NCI-H524 (cell line): Measurements from ENCODE around the gene TGFBR3L.

Experiments used
- DNase-seq, 2 experiments: peaks; one replicate each; lab custom pipeline; 2025; lab: John Stamatoyannopoulos, UW

Gene TGFBR3L

DNA sequence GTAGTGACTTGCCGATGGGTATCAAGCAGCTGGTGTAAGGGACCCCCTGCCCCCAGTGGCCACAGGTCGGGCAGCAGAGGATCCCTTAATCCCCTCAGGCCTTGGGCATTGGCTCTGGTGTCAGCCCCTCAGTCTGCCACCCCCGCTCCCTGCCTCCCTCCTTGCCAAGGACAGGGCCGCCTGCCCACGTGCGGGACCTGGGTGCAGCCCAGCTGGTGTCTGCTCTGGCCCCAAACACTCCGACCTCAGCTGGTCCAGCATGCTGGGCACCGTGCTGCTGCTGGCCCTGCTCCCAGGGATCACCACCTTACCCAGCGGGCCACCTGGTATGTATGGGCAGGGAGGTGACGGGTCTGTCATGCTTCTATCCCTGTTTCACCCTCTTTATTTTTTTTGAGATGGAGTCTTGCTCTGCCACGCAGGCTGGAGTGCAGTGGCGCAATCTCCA is at the start of gene TGFBR3L:
Gene TGFBR3L, plus strand, starts transcription at position 233 of the 448 bp plus-strand sequence.
- DNase-seq, result peak in 1 of 2 experiments; percentile 20

- DNase-seq, result no peak
Observed at GRCh38 chr19:7865262-7865911, 49.2 kb upstream of the TGFBR3L start.

GRCh38 chr19:7866399-7867091 is 48.1 kb upstream of the TGFBR3L start:
- no peak for DNase-seq

DNA sequence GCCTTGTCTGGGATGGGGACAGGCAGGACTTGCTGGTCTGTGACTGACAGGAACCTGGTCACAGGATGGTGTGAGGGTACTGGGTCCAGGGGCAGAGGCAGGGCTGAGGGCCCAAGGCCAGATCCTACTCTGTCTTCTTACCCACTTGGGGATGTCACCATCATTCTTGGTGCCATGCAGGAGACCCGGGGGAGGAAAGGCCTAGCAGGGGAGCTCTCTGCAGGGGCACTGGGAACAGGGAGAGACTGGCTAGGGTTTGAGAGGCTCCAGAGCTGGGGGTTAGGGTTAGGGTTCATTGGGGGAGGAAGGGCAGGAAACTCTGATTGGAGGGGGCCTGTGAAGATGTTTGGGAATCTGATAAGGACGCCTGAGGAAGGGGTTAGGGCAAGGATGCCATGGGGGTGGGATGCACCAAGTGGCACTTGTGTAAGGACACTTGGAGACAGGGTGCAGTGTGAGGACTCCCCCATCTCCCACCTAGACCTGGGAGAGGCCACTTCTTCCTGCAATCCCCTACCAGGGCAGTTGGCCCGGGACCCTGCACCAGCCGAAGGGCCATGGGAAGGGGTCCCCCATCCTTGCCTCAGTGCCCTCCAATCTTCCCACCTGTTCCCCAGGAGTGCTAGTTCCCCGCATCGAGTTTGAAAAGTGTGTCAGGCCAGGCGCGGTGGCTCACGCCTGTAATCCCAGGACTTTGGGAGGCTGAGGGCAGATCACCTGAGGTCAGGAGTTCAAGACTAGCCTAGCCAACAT is 47.4 kb upstream of the TGFBR3L start:
- DNase-seq, result no peak

DNA sequence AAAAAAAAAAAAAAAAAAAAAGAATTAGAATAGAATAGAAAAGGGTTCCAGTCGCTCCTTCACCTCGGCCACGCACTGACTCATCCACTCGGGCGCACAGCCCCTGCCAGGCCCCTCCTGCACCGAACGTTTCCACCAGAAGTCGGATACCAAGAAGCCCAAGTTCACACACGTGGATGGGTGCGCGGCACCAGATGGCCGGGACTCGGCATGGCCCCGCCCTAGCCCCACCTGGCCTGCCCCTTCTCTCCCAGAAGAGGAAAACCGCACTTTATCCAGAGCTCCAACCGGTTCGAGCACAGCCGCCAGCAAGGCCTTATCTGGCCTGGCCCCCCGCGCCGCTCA is 46.3 kb upstream of the TGFBR3L start:
- DNase-seq, result peak; percentile 26 to 74

GRCh38 chr19:7868671-7869452 is 45.8 kb upstream of the TGFBR3L start:
- no peak for DNase-seq

GRCh38 chr19:7869453-7869909 is 45.1 kb upstream of the TGFBR3L start:
- DNase-seq, result no peak

DNA sequence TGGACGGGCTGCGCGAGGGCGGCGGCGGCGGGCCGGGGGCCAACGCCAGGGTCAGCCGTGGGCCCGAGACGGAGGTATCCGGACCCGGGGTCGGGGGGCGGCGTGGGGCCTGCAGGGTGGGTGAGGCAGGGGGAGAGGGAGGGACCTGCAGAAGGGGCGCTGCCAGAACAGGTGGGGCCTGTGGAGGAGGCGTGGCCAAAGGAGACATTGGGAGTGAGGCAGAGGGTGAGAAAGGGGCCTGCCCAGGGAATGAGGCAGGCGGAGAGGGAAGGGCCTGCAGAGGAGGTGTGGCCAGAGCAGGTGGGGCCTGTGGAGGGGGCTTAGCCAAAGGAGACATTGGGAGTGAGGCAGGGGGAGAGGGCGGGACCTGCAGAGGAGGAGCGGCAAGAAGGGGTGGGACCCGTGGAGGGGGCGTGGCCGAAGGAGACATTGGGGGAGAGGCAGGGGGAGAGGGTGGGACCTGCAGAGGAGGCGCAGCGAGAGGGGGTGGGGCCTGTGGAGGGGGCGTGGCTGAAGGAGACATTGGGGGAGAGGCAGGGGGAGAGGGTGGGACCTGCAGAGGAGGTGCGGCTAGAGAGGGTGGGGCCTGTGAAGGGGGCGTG is 44.6 kb upstream of the TGFBR3L start:
- no peak for DNase-seq

GRCh38 chr19:7870571-7871436 is 43.8 kb upstream of the TGFBR3L start:
- no peak for DNase-seq

GRCh38 chr19:7871437-7872305 is 43.0 kb upstream of the TGFBR3L start:
- peak in 1 of 2 experiments; percentile 40 for DNase-seq

- no peak for DNase-seq
Observed at GRCh38 chr19:7872306-7873204, 42.1 kb upstream of the TGFBR3L start.

- DNase-seq, result no peak
Observed at GRCh38 chr19:7873304-7874075, 41.1 kb upstream of the TGFBR3L start.

- DNase-seq, result peak; percentile 69 to 89
Observed at GRCh38 chr19:7874076-7874896, 40.3 kb upstream of the TGFBR3L start, which contains the start of gene PRR36. Gene PRR36 (minus strand): TSS chr19:7874390. CDS start chr19:7873689, 701 bp downstream.

- DNase-seq, result no peak
Observed at GRCh38 chr19:7874897-7875273, 39.7 kb upstream of the TGFBR3L start.

DNA sequence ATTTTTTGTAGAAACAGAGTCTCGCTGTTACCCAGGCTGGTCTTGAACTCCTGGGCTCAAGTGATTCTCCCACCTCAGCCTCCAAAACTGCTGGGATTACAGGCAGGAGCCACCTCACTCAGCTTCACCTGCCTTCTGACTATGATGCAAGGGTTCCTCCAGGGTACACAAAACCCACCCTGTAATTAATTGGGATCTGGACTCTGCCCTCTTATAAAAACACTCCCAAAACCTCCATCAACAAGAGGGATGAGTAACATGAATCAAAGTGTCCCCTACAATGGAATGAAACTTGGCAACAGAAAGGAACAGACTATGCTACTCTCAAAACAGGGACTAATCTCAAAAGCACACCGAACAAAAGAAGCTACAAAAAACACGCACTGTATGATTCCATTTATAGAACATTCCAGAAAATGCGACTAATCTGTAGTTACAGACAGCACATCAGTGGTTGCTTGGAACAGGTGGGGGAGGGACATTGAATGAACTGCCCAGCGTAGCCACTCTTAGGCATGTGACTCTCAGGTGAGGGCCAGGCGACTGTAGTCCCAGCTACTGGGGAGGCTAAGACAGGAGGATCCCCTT is 37.3 kb upstream of the TGFBR3L start:
- no peak for DNase-seq

DNA sequence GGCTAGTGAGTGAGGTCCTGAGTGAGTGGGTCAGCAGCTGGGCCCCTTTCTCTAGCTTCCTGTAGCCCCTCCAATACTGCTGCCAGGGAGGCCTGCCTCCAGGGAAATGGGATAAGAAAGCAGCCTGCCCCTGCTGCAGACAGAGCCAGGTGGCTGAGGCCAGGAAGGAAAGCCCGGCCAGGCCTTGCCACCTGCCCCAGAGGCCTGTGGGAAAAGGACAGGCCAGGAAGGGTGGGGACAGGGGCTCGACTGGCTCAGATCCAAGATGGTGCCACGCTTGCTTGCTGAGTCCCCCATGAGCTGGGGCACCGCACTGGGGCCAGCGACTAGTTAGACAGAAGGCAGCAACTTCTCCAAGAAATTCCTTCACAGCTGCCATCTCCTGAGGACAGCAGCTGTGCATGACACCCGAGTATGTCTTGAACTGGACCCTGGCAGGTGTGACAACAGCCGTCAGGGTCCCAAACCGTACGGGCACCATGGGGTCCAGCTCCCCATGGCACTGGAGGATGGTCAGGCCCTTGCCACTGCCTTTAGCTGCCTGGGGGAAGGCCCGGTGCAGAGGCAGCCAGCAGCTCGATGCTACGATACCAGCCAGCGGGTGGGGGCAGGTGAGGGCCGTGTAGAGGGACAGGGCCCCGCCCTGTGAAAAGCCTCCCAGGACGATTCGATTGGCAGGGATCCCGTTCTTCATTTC is 35.4 kb upstream of the TGFBR3L start:
- DNase-seq, result peak; percentile 74
